ENCODE data around the gene PSMB2.
"Not testable (repeated sequence)": the region's sequence is repeated elsewhere in the genome, so short reads cannot be mapped to it uniquely, and the experiment has no call there.

The PSMB2 gene

DNA sequence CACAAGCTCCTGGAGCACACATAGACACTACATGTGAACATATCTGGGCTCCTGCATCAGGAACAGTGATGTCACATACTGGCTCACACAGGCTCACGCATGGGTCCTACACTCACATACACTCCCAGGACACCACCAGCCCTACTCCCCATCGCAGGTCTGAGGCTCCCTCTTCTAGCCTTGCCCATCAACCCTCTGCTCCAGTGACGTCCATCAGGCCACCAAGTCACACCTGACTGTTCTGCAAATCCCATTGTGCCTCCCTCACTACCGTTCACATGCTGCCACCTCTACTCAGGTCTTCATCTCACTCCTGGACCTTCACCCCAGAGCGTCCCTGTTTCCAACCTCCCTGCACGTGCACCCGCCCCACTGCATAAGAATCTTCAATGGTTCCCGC is 50.1 kb downstream of the PSMB2 start:
- no peak for DNase-seq

GRCh38 chr1:35590476-35591040 is 50.8 kb downstream of the PSMB2 start:
- DNase-seq, result no peak

DNA sequence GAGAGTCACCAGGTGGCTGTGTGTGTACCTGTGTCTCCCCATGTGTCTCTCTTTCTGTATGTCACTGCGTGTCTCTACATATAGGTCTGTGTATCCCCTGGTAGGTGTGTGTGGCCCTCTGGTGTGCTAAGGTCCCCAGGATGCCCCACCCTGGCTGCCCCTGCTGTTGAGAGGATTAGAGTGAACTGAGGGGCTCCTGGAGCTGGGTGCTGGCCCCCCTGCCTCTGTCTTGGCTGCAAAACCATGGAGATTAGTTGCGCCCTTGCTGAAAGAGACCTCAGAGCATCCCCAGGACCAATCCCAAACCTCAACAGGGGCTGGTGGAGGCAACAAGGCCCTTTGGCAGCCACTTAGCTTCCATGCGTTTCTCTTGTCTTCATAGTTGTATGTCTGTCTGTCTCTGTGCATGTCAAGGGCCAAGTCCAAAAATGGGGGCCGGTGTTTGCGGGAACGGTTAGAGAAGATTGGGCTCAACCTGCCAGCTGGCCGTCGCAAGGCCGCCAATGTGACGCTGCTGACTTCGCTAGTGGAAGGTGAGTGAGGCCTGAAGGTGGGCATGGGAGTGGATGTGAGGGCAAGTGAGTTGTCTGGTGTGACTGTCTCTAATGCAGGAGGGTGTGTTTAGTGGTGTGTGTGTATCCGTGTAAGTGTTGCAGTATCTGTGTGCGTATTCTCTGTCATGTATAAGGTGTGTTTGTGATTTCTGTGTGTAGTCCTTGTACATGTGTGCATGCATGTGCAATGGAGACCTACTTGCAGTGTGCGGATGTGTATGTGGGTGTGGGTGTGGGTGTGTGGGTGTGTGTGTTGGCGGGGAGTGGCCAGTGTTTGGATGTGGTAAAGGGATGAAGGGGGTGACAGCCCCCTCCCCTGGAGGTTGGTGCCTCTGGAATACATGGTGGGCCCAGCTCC is 51.6 kb downstream of the PSMB2 start:
- DNase-seq, result no peak

DNA sequence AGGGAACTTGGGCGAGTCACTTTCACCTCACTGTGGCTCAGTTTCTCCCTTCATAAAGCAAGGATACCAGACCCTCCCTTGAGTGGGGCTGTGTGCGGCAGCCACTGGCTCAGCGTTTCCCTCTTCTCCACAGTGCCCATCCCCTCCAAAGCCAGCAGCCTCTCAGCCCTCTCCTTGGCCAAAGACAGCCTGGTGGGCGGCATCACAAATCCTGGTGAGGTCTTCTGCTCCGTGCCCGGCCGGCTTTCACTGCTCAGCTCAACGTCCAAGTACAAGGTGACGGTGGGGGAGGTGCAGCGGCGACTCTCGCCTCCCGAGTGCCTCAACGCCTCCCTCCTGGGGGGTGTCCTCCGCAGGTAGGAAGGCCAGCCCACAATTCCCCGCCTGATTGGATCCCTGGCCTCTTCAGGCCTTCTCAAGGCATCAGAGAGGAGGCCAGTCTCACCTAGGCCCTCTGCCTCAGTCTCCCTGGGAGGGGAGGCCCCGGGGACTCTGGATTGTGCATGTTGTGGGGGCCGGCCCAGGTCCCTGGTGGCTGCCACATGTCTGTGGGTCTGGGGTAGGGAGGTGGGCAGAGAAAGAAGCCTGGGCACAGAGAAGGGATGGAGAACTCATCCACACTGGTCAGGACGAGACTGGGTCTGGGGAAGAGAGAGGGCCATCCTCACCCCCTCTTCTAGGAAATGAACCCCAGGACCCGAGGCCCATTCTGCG is 53.0 kb downstream of the PSMB2 start:
- no peak for DNase-seq

DNA sequence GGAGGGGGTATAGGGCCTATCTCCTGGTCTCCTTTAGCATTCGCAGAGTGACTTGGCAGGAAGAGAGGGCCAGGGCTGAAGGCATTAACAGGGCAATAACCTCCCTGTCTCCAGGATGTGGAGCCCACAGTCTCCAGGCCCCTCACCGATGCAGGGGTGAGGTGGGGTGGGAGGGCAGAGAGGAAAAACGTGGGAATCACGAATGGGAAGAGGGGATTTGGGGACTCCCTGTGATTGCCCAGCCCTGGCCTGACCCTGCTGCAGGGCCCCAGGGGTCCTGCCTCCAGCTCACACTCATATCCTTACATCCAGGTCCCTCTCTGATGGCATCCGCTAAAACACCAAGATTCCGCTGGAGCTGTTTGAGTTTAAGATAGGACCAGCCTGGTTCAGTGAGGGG is 53.6 kb downstream of the PSMB2 start:
- DNase-seq, result no peak

DNA sequence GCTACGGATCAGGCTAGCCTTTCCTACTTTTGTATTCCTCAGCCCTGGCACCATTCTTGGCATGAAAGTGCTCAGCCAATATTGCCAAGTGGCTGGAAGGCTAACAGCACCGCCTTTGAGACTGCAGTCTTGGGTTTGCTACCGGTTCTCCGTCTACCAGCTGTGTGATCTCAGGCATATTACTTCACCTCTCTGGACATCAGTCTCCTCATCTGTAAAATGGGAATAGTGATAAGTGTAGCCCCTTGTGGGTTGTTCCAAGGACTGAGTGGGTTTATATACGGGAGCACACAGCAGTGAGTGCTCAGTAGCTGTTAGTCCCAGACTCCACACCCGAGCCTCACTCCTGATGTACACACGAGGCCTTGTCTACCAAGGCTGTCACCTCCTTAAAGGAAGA is 54.5 kb downstream of the PSMB2 start:
- DNase-seq, result no peak

- not testable (repeated sequence) for DNase-seq
Observed at GRCh38 chr1:35585805-35586204, 55.5 kb downstream of the PSMB2 start.

- no peak for DNase-seq
Observed at GRCh38 chr1:35585281-35585680, 56.0 kb downstream of the PSMB2 start.

- DNase-seq, result not testable (repeated sequence)
Observed at GRCh38 chr1:35581621-35582020, 59.7 kb downstream of the PSMB2 start.

DNA sequence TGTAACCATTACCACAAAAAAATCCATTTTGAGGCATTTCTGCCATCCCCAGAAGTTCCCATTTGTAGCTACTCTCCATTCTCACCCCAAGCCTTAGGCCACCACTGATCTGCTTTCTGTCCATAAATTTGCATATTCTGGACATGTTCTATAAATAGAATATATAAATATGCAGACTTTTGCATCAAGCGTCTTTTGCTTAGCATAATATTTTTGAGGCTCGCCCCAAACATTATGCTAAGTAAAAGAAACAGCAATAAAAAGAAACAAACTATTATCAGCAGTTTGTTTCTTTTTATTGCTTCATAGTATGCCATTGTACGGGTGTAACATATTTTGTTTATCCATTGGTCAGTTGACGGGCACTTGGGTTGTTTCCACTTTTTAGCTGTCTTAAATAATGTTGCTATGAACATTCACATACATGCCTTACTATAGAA is 60.4 kb downstream of the PSMB2 start:
- DNase-seq, result no peak

DNA sequence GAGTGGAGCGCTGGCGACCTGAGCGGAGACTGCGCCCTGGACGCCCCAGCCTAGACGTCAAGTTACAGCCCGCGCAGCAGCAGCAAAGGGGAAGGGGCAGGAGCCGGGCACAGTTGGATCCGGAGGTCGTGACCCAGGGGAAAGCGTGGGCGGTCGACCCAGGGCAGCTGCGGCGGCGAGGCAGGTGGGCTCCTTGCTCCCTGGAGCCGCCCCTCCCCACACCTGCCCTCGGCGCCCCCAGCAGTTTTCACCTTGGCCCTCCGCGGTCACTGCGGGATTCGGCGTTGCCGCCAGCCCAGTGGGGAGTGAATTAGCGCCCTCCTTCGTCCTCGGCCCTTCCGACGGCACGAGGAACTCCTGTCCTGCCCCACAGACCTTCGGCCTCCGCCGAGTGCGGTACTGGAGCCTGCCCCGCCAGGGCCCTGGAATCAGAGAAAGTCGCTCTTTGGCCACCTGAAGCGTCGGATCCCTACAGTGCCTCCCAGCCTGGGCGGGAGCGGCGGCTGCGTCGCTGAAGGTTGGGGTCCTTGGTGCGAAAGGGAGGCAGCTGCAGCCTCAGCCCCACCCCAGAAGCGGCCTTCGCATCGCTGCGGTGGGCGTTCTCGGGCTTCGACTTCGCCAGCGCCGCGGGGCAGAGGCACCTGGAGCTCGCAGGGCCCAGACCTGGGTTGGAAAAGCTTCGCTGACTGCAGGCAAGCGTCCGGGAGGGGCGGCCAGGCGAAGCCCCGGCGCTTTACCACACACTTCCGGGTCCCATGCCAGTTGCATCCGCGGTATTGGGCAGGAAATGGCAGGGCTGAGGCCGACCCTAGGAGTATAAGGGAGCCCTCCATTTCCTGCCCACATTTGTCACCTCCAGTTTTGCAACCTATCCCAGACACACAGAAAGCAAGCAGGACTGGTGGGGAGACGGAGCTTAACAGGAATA is 64.0 kb downstream of the PSMB2 start:
- no peak for DNase-seq

DNA sequence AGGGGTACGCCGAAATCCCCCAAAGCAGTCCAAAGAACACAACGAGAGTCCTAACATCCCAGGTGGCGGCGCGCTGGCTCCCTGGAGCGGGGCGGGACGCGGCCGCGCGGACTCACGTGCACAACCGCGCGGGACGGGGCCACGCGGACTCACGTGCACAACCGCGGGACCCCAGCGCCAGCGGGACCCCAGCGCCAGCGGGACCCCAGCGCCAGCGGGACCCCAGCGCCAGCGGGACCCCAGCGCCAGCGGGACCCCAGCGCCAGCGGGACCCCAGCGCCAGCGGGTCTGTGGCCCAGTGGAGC is 64.6 kb downstream of the PSMB2 start:
- not testable (repeated sequence) for DNase-seq

- DNase-seq, result no peak
Observed at GRCh38 chr1:35576061-35576765, 65.1 kb downstream of the PSMB2 start.

DNA sequence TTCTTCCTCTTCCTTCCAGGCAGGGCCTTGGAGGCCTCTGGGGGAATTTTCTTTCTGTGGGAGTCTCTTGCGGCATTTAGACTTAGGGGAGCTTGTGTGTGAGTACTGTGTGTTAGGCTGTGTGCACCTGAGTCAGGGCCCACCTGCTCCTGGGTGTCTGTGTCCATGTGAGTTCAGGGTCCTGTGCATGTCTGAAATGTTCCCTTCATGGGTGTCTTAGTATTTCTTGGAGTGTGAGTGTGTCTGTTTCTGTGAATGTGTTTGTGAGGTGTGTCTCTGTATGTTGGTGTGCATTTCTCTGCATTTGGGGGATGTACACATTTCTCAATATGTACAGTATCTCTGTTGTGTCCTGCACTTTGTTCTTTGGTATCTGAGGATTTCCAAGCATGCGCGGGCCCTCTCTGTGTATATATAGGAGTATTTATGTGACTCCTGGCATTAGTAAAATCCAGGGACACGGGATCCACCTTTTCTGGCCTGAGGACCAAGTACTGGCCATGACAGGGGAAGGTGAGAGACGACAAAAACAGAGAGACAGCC is 65.8 kb downstream of the PSMB2 start:
- DNase-seq, result no peak

GRCh38 chr1:35574655-35575415 is 66.5 kb downstream of the PSMB2 start:
- no peak for DNase-seq

DNA sequence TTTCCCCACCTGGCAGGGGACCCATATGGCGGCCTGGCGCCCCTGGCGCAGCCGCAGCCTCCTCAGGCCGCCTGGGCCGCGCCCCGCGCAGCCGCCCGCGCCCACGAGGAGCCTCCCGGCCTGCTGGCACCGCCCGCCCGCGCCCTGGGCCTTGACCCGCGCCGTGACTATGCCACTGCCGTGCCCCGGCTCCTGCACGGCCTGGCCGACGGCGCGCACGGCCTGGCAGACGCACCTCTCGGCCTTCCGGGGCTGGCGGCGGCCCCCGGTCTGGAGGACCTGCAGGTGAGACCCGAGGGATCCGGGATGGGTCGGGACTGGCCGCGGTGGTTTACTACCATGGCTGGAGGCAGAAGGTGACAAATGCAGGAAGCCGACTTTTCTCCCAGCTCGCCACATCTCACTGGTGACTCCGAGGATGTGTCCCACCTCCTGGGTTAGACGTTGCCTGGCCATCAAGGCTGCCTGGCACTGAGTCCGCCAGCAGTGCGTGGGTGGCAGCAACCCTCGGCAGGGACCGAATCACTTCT is 67.1 kb downstream of the PSMB2 start:
- DNase-seq, result no peak

- no peak for DNase-seq
Observed at GRCh38 chr1:35573198-35574124, 67.9 kb downstream of the PSMB2 start, which contains the start of gene TFAP2E. Gene TFAP2E, plus strand, starts transcription at chr1:35573314. Its CDS starts 264 bp downstream, at chr1:35573578.

GRCh38 chr1:35572296-35572695 is 69.0 kb downstream of the PSMB2 start:
- DNase-seq, result no peak

DNA sequence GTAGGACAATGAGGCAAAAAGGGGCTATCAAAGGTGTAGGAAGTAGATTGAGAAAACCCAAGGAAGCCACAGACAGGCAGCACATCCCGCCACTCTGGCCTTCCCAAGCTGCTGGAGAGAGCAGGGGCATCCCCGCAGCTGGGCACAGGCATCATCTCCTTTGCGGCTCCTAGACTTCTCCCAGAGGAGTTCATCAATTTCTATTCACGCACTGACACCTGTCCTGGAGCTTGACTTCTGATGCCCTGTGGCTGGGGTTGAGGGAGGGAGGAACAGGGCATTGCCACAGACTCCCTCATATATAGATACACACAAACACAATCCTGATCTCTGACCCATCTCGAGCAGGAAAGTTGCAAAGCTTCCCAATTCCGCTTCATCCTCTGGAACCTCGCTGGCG is 70.1 kb downstream of the PSMB2 start:
- DNase-seq, result no peak
